Head of caudate nucleus (tissue), 42 donors: ENCODE results near the gene NIN.

Source experiments
- DNase-seq, 42 donors: peaks; one replicate each; pipeline versions ENCODE4 v3.0.0 to v3.0.0-alpha.2; 2020 to 2021; ENCODE audit warnings: mixed read lengths in 7 of 42
- intact Hi-C: fragments of 100-400 bp; cut with DNase I; formaldehyde crosslinking; loops from one replicate; pipeline ENCODE4 v1.15.0; 2022

The NIN gene

DNA sequence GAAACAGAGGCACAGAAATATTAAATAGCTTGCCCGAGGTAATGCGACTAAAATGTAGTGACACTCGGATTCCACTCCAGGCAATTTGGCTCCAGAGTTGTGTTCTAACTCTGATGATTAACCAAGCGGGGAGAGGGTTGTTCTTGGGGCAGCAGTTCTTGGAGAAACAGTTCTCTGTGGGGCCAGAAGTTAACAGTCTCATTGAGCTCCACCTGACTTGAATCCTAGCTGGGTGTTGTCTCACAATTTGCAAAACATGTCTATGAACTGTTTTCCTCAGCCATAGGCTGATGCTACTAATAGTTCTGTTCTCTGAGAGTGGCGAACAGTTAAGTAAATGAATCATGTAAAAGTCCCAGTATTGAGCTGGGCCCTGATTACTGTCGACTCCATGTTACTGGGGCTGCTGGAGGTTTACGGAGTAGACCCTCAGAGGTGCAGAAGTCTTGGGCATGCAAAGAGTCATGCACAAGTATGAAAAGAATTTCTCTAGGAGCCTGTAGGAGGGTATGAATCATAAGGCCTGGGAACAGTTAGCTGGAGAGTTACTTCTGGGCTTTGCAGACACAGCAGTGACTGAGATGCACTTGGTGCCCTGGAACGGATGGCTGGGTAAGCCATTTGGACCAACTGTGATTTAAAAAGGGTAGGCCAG lies 15.4 kb upstream of the NIN start:
- no peak for DNase-seq
- intact Hi-C loops, result no loop called here

DNA sequence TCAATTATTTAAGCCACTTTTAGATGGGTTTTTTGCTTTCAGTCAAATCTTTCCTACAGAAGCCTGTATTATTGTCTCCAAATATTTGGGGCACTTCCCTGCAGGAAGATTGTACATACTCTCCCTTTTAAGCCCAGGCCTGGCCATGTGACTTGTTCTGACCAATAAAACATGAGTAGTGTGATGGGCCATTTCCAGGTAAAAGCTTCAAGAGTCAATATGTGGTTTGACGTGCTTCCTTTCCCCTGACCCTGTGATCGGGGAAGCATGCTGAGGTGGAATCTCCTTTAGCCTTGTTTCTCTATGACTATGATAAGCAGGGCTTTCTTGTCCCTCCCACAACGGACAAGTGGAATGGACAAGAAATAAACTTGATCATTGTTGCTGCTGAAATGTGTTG lies 14.2 kb upstream of the NIN start:
- intact Hi-C loops, result no loop called here
- DNase-seq, result no peak

DNA sequence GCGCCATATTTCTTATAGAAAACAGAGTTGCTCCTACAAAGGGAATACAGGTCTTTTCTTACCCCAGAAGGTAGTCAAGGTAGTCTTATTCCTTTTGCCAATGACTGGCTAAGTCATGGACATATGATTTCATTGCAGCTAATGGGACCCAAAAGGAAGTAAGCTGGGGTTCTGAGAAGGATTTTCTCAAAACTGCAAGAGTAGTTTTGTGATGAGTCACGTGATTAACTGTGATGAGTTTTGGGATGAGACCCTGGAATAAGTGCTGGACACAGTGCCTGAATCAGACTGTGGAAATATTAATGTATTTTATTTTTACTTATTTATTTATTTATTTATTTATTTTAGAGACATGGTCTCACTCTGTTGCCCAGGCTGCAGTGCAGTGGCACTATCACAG lies 13.4 kb upstream of the NIN start:
- no peak for DNase-seq
- intact Hi-C loops, result no loop called here

DNA sequence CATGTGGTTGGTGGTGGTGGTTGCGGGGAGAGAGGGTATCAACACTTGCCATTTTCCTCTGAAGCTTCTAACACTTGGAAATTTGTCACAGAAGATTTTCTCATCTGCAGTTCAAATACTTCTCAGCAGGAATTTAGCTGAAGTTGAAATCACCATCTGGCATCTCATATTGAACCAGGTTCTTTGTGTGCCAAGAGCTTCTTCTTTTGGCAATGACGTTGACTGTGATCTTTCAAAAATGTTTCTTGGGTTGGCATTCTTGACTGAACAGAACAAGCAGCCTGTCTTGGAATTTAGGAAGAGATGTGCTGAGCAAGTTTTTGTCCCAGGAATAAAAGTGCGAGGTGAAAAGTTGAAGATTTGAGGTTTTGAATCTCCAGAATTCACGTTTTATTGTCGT lies 8.7 kb upstream of the NIN start:
- intact Hi-C loops, result no loop called here
- DNase-seq, result no peak

DNA sequence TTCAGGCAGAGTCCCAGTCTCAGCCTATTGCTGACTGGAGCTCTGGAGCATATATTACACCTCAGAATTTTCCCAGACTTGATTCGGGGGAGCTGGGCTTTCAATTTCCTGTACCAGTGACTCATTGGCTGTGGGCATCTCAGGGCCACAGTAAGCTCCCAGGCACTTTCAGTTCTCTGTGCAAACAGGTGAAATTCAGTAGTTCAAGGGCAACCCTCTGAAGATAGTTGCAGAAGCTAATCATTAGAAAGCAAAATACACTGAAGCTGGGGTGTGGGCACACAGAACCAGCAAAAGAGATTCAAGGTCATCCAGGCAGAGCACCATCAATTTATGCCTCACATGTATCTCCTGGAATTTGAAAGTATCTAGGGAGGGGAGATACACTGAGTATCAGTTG lies 8.1 kb upstream of the NIN start:
- intact Hi-C loops, result no loop called here
- DNase-seq, result no peak

DNA sequence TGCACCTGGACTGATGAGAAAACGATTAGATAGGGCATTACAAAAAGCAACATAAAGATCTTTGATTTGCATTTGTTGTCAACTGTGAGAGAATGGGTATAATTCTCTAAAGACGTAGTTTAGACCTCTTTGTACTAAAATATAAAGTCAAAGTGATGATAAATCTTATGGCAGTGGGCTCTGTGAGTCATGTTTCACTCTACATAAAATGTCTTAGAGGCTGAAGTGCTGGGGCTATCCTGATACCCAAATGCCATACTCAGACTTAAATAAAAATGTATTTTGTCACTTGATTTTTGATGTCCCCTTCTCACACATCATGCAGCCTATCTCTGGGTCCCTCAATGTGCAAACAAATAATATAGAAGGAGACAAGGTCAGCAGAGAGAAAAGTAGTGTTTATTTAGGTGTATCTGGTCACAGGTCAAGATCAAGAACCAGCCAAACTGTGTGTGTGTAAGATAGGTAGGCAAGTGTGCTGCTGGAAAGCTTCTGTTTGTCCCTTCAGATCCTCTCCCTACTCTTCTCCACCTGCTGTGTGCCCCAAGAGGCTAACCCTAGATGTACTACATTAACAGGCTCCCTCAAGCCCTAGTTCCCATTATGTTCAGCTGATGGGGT lies 7.0 kb upstream of the NIN start:
- intact Hi-C loops, result no loop called here
- DNase-seq, result no peak

DNA sequence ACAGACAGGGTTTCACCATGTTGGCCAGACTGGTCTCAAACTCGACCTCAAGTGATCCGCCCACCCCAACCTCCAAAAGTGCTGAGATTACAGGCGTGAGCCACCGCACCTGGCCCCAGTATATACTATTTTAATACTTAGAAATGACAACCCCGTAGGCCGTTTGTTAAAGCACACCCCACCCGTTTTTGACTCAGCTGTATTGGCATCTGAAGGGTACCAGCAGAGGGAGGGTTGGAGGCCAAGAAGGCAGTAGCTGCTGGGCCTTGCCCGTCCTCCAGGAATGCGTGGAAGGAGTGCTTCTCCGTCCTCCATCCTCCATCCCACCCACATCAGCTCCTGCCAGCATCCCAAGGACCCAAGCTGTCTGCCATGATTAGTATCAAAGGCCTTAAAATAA lies 6.3 kb upstream of the NIN start:
- no peak for DNase-seq
- intact Hi-C loops, result no loop called here

DNA sequence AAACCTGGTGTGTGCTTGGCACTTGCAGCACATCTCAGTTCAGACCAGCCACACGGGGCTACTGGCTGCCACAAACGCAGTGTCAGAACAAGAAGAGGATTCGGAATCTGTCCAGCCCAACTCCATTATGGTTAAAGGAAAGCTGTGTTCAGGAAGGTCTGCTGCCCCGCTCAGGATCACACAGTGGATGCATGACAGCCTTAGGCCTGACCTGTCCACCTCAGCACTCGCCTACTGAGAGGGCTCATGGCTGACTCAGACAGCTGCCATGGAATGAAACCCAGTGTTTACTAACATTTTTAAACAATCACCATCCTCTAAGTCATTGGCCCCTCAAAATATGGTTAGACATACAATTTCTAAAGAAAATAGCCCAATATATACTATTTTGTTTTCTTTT lies 5.6 kb upstream of the NIN start:
- no peak for DNase-seq
- intact Hi-C loops, result no loop called here

DNA sequence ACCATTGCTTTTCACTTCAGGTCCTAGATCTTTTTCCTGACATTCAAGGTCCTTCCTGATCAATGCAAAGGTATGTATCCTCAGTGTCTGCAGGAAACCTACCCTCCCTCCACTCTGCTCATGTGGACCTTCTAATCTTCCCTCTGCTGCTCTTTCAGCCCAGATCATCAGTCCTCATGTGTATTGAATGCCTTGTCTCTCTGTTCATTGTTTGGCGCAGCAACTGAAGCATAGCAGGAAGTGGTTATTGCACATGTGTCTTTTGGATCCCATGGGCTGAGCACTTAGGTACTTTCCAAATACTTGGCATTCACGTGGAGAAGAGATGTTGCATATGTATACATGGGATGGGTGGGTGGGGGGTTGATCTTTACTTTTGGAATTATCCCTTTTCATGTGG lies 4.3 kb upstream of the NIN start:
- intact Hi-C loops, result no loop called here
- DNase-seq, result no peak

DNA sequence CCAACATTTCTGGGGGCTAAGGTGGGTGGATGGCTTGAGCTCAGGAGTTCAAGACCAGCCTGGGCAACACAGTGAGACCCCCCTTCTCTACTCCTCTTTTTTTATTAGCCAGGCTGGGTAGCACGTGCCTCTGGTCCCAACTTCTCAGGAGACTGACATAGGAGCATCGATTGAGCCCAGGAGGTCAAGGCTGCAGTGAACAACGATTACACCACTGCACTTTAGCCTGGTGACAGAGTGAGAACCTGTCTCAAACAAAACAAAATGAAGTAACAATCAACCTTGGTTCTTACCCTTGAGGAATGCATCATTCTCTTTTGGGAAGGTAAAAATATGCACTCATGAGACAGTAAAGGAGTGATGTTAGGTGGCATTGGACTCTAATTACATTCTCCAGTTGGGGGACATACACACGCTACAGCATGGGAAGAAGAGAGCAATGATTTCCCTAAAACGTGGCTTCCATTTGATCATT lies 3.9 kb upstream of the NIN start:
- intact Hi-C loops, result no loop called here
- DNase-seq, result no peak

DNA sequence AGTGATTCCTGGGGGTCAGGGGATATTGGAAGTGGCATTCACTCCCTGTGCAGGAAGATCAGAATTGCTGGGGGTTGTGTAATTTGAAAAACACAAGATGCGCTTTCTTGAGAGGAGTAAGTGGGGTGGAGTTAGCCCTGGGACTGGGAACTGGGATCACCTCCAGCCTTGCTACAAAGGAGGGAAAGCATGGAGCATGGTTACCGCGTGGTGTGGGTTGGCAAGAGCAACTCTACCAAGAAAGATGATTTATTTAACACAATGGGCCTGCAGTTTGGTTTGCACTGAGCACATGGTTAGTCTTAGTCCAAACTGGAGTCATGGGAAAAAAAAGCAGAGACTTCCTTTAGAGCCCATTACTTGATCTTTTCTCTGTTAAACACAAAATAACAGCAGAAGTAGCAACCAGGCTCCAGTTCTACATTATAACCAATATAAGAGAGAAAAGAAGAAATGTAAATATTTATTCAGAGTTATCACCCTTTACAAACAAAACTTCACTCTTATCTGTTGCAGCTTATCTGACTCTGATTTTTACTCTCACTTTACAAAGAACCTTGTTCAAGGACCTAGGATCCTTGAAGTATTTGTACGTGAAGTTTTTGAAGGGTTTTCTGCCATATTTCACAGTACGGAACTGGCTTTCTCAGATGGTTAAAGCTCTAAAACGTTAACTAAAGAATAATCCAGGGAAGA lies 2.1 kb upstream of the NIN start:
- intact Hi-C loops, result no loop called here
- peak in 9 of 42 donors; percentile 28 to 66 (median 51) for DNase-seq

DNA sequence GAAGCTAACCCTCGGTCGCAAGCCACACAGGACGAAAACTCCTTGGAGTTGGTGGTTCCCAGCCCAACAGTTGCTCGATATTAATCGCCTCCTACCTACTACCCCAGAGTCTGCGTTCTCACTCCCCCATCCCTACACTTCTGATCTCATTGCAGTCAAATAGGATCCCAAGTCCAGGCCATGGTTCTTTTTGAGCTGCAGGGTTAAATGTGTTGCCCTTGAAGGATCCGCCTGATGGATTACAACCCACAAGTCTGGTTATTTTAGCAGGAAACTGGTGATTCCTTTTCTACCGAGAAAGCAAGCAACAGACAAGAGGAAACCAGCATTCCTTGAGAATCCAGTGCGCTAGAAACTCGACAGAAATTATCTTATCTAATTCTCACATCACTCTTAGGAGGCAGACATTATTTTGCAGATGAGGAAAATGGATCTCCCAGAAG lies 785 bp upstream of the NIN start:
- peak in 10 of 42 donors; percentile 13 to 59 (median 34) for DNase-seq
- intact Hi-C loops, result no loop called here

DNA sequence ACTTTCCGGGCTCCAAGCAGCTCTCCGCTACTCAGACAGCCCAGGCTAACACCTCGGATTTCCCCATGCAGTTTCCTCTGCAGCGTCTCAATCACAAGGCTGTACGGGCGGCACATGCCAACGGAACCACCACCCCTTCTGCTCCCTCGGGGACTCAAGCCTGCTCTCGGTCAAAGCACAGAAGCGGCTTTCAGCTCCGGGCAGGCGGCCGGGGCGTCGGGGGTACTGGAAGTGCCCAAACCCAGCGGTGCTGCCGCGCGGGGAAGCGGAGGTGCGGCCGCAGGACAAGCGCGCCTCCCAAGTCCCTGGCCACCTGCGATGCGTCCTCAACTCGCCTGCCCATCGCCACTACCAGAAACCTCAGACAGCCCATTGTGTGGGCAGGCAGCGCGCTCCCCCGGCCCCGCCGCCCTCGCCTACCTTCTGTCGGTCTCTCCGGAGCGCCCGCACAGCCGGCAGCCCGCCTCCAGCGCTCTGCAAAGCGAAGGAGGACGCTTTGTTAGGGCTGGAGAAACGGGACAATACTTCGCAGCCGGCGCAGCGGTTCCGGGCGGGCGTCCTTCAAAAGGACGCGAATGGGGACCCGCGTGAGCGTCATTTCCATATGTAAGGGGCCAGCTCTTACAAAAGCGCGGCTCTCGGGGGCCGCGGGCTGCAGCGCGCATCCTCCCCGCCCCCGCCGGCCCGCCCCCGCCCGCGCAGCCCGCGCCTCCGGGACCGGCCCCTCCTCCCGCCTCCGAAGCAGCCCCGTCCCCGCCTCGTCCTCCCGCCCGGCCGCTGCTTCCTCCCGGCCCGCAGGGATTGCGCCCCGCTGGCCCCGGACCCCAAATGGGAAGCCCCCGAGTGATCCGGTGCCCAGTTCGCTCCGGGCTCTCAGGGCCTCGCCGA lies 674 bp downstream of the NIN start:
- intact Hi-C loops, result no loop called here
- DNase-seq, result peak; percentile 27 to 83 (median 64)

DNA sequence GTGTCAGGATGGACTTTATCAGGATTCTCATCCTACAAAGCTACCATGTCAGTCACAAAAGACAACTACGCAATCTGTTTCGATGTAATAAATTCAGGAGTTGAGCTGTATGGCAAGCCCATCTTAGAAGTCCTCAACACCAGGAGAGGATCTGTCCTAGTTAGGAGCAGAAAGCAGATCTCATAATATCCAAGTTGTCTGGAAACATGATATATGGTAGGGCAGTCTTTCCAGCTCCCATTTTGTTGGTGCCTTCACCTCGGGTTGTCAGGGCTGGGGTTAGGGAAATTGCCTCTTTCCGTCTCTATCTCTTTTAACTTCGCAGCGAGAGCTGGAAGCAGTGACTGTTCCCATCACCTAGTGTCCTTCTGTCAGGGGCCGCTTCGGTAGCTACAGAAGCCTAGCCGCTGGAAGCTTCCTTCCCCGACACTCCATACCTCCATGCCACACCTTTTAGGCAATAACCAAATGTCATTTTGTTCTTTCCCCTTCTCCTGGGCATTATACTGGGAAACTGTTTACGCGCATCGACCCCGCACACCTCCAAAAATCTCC lies 1.4 kb downstream of the NIN start:
- intact Hi-C loops, result no loop called here
- peak in 8 of 42 donors; percentile 19 to 56 (median 26) for DNase-seq

DNA sequence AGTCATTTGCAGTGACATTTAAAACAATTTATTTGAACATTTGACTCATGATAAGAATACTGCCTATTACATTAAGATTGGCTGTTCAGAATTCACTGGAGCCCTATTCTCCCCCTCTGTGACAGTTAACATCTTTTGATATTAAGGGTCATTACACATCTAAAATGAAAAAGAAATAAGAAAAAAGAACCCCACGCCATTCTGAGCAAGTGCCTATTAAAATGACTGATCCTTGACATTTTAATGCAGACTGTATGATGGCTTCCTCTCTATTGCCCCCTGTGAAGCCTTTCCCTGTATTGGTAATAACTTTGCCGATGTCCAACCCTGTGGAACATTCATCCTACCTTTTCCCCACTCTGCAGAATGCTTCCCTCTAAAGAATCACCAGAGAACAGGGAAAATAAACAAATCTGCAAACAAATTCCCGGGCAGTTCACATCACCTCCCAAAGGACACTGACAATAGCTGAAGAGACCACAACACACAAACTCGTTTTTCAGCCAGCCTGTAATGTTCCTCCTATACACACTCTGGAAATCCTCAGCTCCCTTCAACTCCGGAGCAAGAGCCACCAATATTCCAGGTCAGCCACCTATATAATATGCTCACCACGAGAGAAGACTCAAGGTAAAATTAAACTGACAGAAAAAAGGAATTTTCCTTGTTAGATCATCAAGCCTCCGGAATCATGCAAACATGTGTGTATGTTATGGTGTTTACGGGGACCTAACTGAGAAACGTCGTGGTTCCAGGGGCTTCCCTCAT lies 2.1 kb downstream of the NIN start:
- no peak for DNase-seq
- intact Hi-C loops, result no loop called here

DNA sequence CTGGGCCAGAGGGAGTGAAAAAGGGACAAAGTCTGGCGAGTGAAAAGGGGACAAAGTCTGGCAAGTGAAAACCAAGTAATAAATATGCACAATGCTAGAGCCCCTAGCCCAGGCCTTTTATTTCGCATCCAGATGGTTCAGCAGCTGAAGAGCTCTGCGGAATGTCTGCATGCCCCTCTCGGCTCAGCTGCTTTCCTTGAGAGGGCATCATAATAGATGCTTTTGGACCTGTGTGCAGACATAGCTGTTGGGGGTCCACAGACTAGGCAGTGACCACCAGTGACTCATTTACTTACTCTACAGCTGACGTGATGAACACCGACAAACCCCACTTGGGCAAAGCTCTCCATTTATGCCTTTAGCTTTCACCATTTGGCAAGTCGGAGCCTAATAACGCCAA lies 4.3 kb downstream of the NIN start:
- DNase-seq, result no peak
- intact Hi-C loops, result no loop called here

DNA sequence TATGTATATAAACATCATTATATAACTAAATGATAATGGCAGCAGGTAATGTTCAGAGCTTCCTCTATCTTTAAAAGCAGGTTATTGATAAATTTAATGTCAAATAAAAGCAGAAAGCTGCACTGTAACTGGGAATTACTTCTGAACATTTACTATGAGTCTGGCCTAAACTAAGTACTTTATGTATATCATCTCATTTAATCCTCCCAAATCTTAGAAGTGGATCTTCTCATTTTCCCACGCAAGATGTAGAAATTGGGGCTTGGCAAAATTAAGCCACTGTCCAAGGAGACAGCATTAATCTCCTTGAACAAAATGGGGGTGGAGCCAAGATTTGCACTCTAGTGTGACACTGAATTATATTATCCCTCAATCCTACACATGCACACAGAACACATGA lies 5.7 kb downstream of the NIN start:
- no peak for DNase-seq
- intact Hi-C loops, result no loop called here

DNA sequence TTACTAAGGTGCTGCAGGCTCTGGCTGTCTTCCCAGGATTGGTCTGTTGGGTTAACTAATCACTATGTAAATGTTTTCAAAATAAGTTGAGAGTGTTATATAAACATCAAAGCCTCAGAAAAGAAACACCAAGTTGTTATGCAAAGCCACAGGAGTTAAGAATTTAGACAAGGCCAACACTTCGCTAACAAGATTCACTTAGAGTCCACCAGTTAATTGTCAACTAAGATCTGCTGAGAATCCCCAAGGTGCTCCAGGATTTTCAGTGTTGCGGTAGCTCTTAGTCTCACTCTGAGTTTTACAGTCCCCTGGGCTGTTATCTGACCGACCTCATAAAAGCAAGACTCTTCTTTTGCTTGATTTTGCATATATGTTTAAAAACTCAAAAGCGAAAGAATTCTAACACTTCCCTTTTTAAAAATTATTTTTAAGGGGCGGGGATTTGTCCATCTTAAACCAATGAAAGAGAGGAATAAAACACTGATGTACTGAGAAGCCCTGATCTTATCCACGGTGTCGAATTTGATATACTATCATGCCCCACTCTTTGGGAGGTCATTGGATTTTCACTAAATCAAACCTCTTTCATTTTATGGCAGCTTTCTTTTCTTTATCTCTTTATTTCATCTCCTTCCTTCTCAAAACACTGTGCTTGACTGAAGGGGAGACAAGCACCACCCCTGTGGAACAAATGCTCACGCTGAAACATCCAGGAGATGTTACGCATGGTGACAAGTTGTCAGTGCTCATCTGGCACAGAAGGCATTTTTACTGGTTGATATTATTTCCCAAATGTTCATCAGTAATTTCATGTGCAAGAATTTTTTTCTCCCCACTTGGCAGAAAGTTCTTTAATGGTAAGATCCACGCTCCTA lies 7.0 kb downstream of the NIN start:
- intact Hi-C loops, result no loop called here
- DNase-seq, result peak in 2 of 42 donors; percentile 15 to 55
